Transverse colon (tissue), 4 donors: ENCODE results near the gene COL23A1. TPM values are rescaled to one million over a fixed set of nuclear protein-coding genes. Genes with fewer than 3 reads are reported as not detected.

Experiments used
- DNase-seq: peaks from one replicate; pipeline ENCODE4 v3.0.0-alpha.2; 2019
- H3K27ac ChIP-seq, 4 donors: fragments of 200-600 bp; sonication (generic); 2 replicates each; pipeline ENCODE4 v1.5.1; 2016 to 2018; ENCODE audit warnings: inconsistent platforms in 4 of 4
- H3K27me3 ChIP-seq: fragments of 200-600 bp; sonication (generic); 2 replicates; pipeline ENCODE4 v1.5.1; 2017; ENCODE audit warnings: inconsistent platforms
- H3K36me3 ChIP-seq, 4 donors: fragments of 200-600 bp; sonication (generic); 2 replicates each; pipeline ENCODE4 v1.5.1; 2017 to 2019; ENCODE audit warnings: inconsistent platforms in 4 of 4
- H3K4me1 ChIP-seq, 4 donors: fragments of 200-600 bp; sonication (generic); 2 replicates each; pipeline ENCODE4 v1.5.1; 2017 to 2020; ENCODE audit warnings: inconsistent platforms in 4 of 4
- H3K4me3 ChIP-seq, 4 donors: fragments of 200-600 bp; sonication (generic); 1 replicate in 1 of 4; 2 replicates in 3 of 4; pipeline versions ENCODE4 v1.5.1 to v1.6.1; 2017 to 2019; ENCODE audit warnings: inconsistent platforms in 4 of 4
- H3K9me3 ChIP-seq, 2 donors: fragments of 200-600 bp; sonication (generic); 2 replicates each; pipeline ENCODE4 v1.5.1; 2017 to 2019; ENCODE audit warnings: inconsistent platforms in 2 of 2
- CTCF ChIP-seq, 5 experiments: fragments of 200-600 bp in 3 of 5; fragments of 450-650 bp in 2 of 5; sonication (generic) in 3 of 5; IDR thresholded peaks; 1 replicate in 2 of 5; 2 replicates in 3 of 5; pipeline ENCODE4 v1.5.1; 2016 to 2017; ENCODE audit warnings: antibody characterized with exemption in 5 of 5, inconsistent platforms in 3 of 5, mild to moderate bottlenecking in 2 of 5, moderate library complexity in 1 of 5
- EP300 ChIP-seq: sonication (generic); formaldehyde crosslinking; IDR thresholded peaks from one replicate; pipeline ENCODE4 v1.6.1; 2017; ENCODE audit warnings: antibody characterized with exemption, low read depth
- POLR2A ChIP-seq: fragments of 450-650 bp; IDR thresholded peaks from one replicate; pipeline ENCODE4 v1.6.1; 2016; ENCODE audit warnings: antibody characterized with exemption, mild to moderate bottlenecking, moderate library complexity
- POLR2AphosphoS5 ChIP-seq, 3 donors: sonication (generic); formaldehyde crosslinking; IDR thresholded peaks; one replicate each; pipeline ENCODE4 v1.6.1; 2016; ENCODE audit warnings: antibody characterized with exemption in 3 of 3
- WGBS, 2 donors: methylation state at CpG; one replicate each; pipeline ENCODE4 v1.1.5; 2018; ENCODE audit warnings: low coverage in 1 of 2; 5-methylcytosine and 5-hydroxymethylcytosine counted together
- in situ Hi-C, 4 donors: fragments of 200-750 bp; cut with MboI; loops; one replicate each; pipeline versions ENCODE4 v1.15.0 to v1.15.1; 2017; ENCODE audit warnings: low sequenced_read_pairs in 3 of 4, low pct_ligation_motif_present in 1 of 4, low pct_unique_long_range_greater_than_20kb in 1 of 4
- intact Hi-C: fragments of 100-400 bp; cut with DNase I; formaldehyde crosslinking; loops from one replicate; pipeline ENCODE4 v1.15.1; 2023; ENCODE audit warnings: low total_unique reads
- total RNA-seq, 4 donors: library from RNA; depleted of rRNA; stranded (reverse); fragments of >200 nt; gene quantifications; one replicate each; pipeline ENCODE4 v1.1.0, GENCODE V29; 2016

Gene COL23A1
- total RNA-seq, 4 donors from 2014 or later = 0.14 to 2.2 (median 1.4) TPM; not detected in 1

GRCh38 chr5:178542455-178542854, 47.7 kb downstream of the COL23A1 start:
- Histone ChIP-seq H3K4me3 (no peak overlapping the region), H3K27ac (peak overlapping the region in 1 of 4 donors; percentile 30), H3K4me1 (no peaks in the 10 kb centered on the region), H3K9me3 (no peaks in the 10 kb centered on the region), H3K36me3 (no peaks in the 10 kb centered on the region), H3K27me3 (no peaks in the 10 kb centered on the region)
- TF ChIP-seq POLR2A = no peak
- TF ChIP-seq CTCF (IDR thresholded peaks at IDR 0.05) = no peak
- no peak for TF ChIP-seq POLR2AphosphoS5 (IDR thresholded peaks at IDR 0.05)
- TF ChIP-seq EP300 = no peak
- in situ Hi-C loops (loop anchor here in 1 of 4 donors (10.0 kb wide), 1 partner anchor 248 kb away; no protein-coding TSS in a partner anchor), intact Hi-C loops (no loop called here)
- WGBS, 2 donors = 44 to 52% methylated on average over 5 to 7 of the region's 7 CpGs
- no peak for DNase-seq

GRCh38 chr5:178540526-178540925, 49.7 kb downstream of the COL23A1 start:
- intact Hi-C loops (no loop called here), in situ Hi-C loops (loop anchor here in 1 of 4 donors (10.0 kb wide), 1 partner anchor 246 kb away; no protein-coding TSS in a partner anchor)
- no peak for TF ChIP-seq POLR2A
- TF ChIP-seq POLR2AphosphoS5 (IDR thresholded peaks at IDR 0.05) = no peak
- no peak for TF ChIP-seq CTCF (IDR thresholded peaks at IDR 0.05)
- TF ChIP-seq EP300 = no peak
- no peaks in the 10 kb centered on the region for H3K4me1 ChIP-seq
- 82 to 89% methylated on average over 6 of the region's 6 CpGs for WGBS, 2 donors
- no peak overlapping the region for H3K27ac ChIP-seq
- no peaks in the 10 kb centered on the region for H3K36me3 ChIP-seq
- H3K4me3 ChIP-seq = no peak overlapping the region
- DNase-seq = no peak
- H3K27me3 ChIP-seq = no peaks in the 10 kb centered on the region
- no peaks in the 10 kb centered on the region for H3K9me3 ChIP-seq

- Histone ChIP-seq H3K27ac (no peak overlapping the region), H3K27me3 (no peaks in the 10 kb centered on the region), H3K4me3 (no peak overlapping the region), H3K4me1 (no peaks in the 10 kb centered on the region), H3K9me3 (no peaks in the 10 kb centered on the region), H3K36me3 (no peaks in the 10 kb centered on the region)
- no peak for TF ChIP-seq POLR2A
- in situ Hi-C loops (no loop called here), intact Hi-C loops (no loop called here)
- no peak for DNase-seq
- 67 to 69% methylated on average over 7 of the region's 7 CpGs for WGBS, 2 donors
Measured at GRCh38 chr5:178538741-178539229, 51.4 kb downstream of the COL23A1 start.

- peak overlapping the region in 1 of 4 donors; percentile 8 for H3K27ac ChIP-seq
- no peaks in the 10 kb centered on the region for H3K9me3 ChIP-seq
- WGBS, 2 donors = 83 to 84% methylated on average over 22 to 31 of the region's 31 CpGs
- no peaks in the 10 kb centered on the region for H3K27me3 ChIP-seq
- DNase-seq = no peak
- H3K4me1 ChIP-seq = no peaks in the 10 kb centered on the region
- no peak overlapping the region for H3K4me3 ChIP-seq
- no peak for TF ChIP-seq POLR2A
- no peak for TF ChIP-seq POLR2AphosphoS5 (IDR thresholded peaks at IDR 0.05)
- no peak for TF ChIP-seq CTCF (IDR thresholded peaks at IDR 0.05)
- no peak for TF ChIP-seq EP300
- H3K36me3 ChIP-seq = no peaks in the 10 kb centered on the region
- intact Hi-C loops (no loop called here), in situ Hi-C loops (no loop called here)
Measured at GRCh38 chr5:178537467-178538371, 52.5 kb downstream of the COL23A1 start.
